Measurements from ENCODE around the gene P4HTM. TPM values are rescaled to one million over a fixed set of nuclear protein-coding genes. Genes with fewer than 3 reads are reported as not detected.
"Not testable (repeated sequence)": the region's sequence is repeated elsewhere in the genome, so short reads cannot be mapped to it uniquely, and the experiment has no call there.

P4HTM gene
- total RNA-seq, 2 experiments from 2014 or later = 24.8 to 25.0 TPM

DNA sequence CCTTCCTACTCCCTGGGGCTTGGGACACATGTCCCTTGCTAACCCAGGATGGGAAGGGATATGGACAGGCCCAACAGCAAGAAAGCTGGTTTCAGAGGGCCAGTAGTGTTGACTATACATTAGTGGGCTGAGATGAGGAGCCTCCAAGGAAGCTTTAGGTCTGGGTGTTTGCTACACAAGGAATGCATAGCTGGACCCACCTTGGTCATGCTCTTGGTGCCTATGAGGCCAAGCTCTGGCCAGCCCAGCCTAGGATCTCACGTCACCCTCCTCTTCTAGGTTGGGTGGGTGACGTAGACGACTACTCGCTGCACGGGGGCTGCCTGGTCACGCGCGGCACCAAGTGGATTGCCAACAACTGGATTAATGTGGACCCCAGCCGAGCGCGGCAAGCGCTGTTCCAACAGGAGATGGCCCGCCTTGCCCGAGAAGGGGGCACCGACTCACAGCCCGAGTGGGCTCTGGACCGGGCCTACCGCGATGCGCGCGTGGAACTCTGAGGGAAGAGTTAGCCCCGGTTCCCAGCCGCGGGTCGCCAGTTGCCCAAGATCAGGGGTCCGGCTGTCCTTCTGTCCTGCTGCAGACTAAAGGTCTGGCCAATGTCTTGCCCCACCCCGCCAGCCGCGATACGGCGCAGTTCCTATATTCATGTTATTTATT, 16.5 kb downstream of the P4HTM start:
- ChIA-PET POLR2A (interaction anchor here (0.6 to 7.1 kb wide), 14 partner anchors 9 to 334 kb away, joined by 3 to 200 read pairs (median 6); partner anchors contain the start of genes ARIH2, DALRD3, IMPDH2 and NDUFAF3), CTCF (interaction anchor here (0.8 to 4.2 kb wide), 12 partner anchors 8 to 443 kb away, joined by 3 to 45 read pairs (median 5); partner anchors contain the start of genes DALRD3, IMPDH2, NDUFAF3 and P4HTM)
- H3K27ac Mint-ChIP-seq = peak overlapping the region; percentile 98
- DNase-seq (no peak), ATAC-seq (no peak)
- no peaks in the 10 kb centered on the region for H3K27me3 Mint-ChIP-seq
- no peak for TF ChIP-seq CTCF (IDR thresholded peaks at IDR 0.05)
- H3K4me3 Mint-ChIP-seq = peak overlapping the region; percentile 91
- peaks cover 14% of the 10 kb centered on the region for H3K4me1 Mint-ChIP-seq (ENCODE audit: low read depth)
- peaks cover 11% of the 10 kb centered on the region for H3K36me3 Mint-ChIP-seq (ENCODE audit: low read depth)
- no peaks in the 10 kb centered on the region for H3K9me3 Mint-ChIP-seq
- intact Hi-C loops (cut with micrococcal nuclease) = no loop called here

- intact Hi-C loops (cut with micrococcal nuclease) = no loop called here
- CTCF ChIA-PET = interaction anchor here (0.8 to 4.2 kb wide), 13 partner anchors 9 to 442 kb away, joined by 3 to 45 read pairs (median 5); partner anchors contain the start of genes DALRD3, IMPDH2, NDUFAF3 and P4HTM
- peaks cover 18% of the 10 kb centered on the region for H3K36me3 Mint-ChIP-seq (ENCODE audit: low read depth)
Observed at GRCh38 chr3:49007068-49007770, 17.2 kb downstream of the P4HTM start, which contains the start of gene WDR6. Gene WDR6, plus strand, starts transcription at chr3:49007391. Its CDS starts 41 bp downstream, at chr3:49007432.

GRCh38 chr3:49007771-49008528, 17.9 kb downstream of the P4HTM start:
- ATAC-seq (peak; percentile 75), DNase-seq (peak; percentile 89)
- no peaks in the 10 kb centered on the region for H3K27me3 Mint-ChIP-seq
- intact Hi-C loops (cut with micrococcal nuclease) = no loop called here
- H3K36me3 Mint-ChIP-seq (ENCODE audit: low read depth) = peaks cover 18% of the 10 kb centered on the region
- peaks cover 17% of the 10 kb centered on the region for H3K4me1 Mint-ChIP-seq (ENCODE audit: low read depth)
- no peak for TF ChIP-seq CTCF (IDR thresholded peaks at IDR 0.05)
- peak overlapping the region; percentile 91 for H3K4me3 Mint-ChIP-seq
- POLR2A ChIA-PET = interaction anchor here (0.7 to 7.1 kb wide), 14 partner anchors 11 to 332 kb away, joined by 3 to 200 read pairs (median 6); partner anchors contain the start of genes ARIH2, DALRD3, IMPDH2 and NDUFAF3
- peak overlapping the region; percentile 98 for H3K27ac Mint-ChIP-seq
- CTCF ChIA-PET = interaction anchor here (0.8 to 4.2 kb wide), 11 partner anchors 9 to 441 kb away, joined by 3 to 45 read pairs (median 5); partner anchors contain the start of genes DALRD3, NDUFAF3, P4HTM and QRICH1
- H3K9me3 Mint-ChIP-seq = no peaks in the 10 kb centered on the region

More at GRCh38 chr3:49007068-49007770, 17.2 kb downstream of the P4HTM start, which contains the start of gene WDR6:
- peak; percentile 99 for DNase-seq
- Mint-ChIP-seq H3K27me3 (no peaks in the 10 kb centered on the region), H3K4me3 (peak within 1 kb of the TSS; percentile 91), H3K9me3 (no peaks in the 10 kb centered on the region), H3K4me1 (ENCODE audit: low read depth) (peaks cover 16% of the 10 kb centered on the region), H3K27ac (peak within 1 kb of the TSS; percentile 98)
- peak; percentile 87 for ATAC-seq
- TF ChIP-seq CTCF (IDR thresholded peaks at IDR 0.05) = no peak
- POLR2A ChIA-PET = interaction anchor here (0.6 to 7.1 kb wide), 16 partner anchors 10 to 333 kb away, joined by 3 to 200 read pairs (median 6); partner anchors contain the start of genes ARIH2, DALRD3, IMPDH2 and NDUFAF3

DNA sequence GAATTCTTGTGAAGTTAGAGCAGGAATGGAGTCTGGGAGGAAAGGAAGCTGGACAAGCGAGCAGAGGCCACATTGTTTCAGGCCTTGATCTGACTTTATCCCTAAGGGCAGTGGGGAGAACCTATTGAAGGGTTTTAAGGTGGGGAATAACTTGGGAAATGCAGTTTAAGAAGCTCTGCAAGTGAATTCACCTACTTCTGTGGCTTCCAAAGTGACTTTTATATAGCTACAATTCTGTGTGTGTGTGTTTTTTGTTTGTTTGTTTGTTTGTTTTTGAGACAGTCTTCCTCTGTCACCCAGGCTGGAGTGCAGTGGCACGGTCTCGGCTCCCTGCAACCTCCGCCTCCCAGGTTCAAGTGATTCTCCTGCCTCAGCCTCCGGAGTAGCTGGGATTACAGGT, 18.6 kb downstream of the P4HTM start:
- Mint-ChIP-seq H3K27ac (peak overlapping the region; percentile 98), H3K4me1 (ENCODE audit: low read depth) (peaks cover 17% of the 10 kb centered on the region), H3K4me3 (peak overlapping the region; percentile 91), H3K36me3 (ENCODE audit: low read depth) (peaks cover 18% of the 10 kb centered on the region)
- H3K9me3 Mint-ChIP-seq; intact Hi-C loops (cut with micrococcal nuclease); DNase-seq; H3K27me3 Mint-ChIP-seq; ATAC-seq: not testable (repeated sequence)
- ChIA-PET POLR2A (interaction anchor here (1.1 to 7.1 kb wide), 5 partner anchors 13 to 85 kb away, joined by 3 to 200 read pairs (median 27); partner anchors contain the start of genes DALRD3, IMPDH2, NDUFAF3 and P4HTM), CTCF (interaction anchor here (0.8 to 4.2 kb wide), 6 partner anchors 8 to 162 kb away, joined by 3 to 45 read pairs (median 20); partner anchors contain the start of genes DALRD3, NDUFAF3, P4HTM and QRICH1)
